HEK293 (cell line): ENCODE results near the gene TDRKH.

Experiments used
- CTCF ChIA-PET: fragments of 350-600 bp; formaldehyde crosslinking; extraction: SDS; loops from one replicate; lab custom pipeline; 2021; ENCODE audit warnings: antibody characterized with exemption; lab: Yijun Ruan, JAX
- POLR2A ChIA-PET: fragments of 300-600 bp; formaldehyde crosslinking; extraction: SDS; loops from one replicate; lab custom pipeline; 2020; ENCODE audit warnings: antibody characterized with exemption, inconsistent platforms; lab: Yijun Ruan, JAX
- H3K27ac ChIP-seq: fragments of 200-500 bp; sonication (Bioruptor generic); 2 replicates; pipeline ENCODE4 v1.5.1; 2014; ENCODE audit warnings: low read depth, low read length, control low read depth, inconsistent platforms; ENCODE audit errors: extremely low read depth
- H3K36me3 ChIP-seq, 2 experiments: fragments of 200-500 bp in 1 of 2; sonication (Bioruptor generic) in 1 of 2; 1 replicate in 1 of 2; 2 replicates in 1 of 2; pipeline ENCODE4 v1.5.1; 2014 to 2017; ENCODE audit warnings: inconsistent platforms in 2 of 2, low read length in 2 of 2; ENCODE audit not compliant: control insufficient read depth in 2 of 2, insufficient read depth in 1 of 2
- H3K4me1 ChIP-seq: fragments of 200-500 bp; sonication (Bioruptor generic); 2 replicates; pipeline ENCODE4 v1.5.1; 2014; ENCODE audit warnings: mild to moderate bottlenecking, low read length, inconsistent platforms; ENCODE audit not compliant: control insufficient read depth, insufficient read depth
- H3K4me3 ChIP-seq: 2 replicates; pipeline ENCODE4 v1.5.1; 2011; ENCODE audit warnings: low read depth, mild to moderate bottlenecking, control low read depth, low read length, moderate library complexity
- H3K9me3 ChIP-seq: fragments of 200-500 bp; sonication (Bioruptor generic); 2 replicates; pipeline ENCODE4 v1.5.1; 2014; ENCODE audit warnings: low read depth, low read length, inconsistent platforms; ENCODE audit not compliant: control insufficient read depth, insufficient read depth
- CTCF ChIP-seq: fragments of 450-650 bp; formaldehyde crosslinking; IDR thresholded peaks from 2 replicates; pipeline ENCODE4 v1.5.1; 2016; ENCODE audit warnings: missing biosample characterization, missing genetic modification characterization
- KLF8 ChIP-seq: fragments of 450-650 bp; formaldehyde crosslinking; IDR thresholded peaks from 2 replicates; pipeline ENCODE4 v1.5.1; 2016; ENCODE audit warnings: missing biosample characterization, missing genetic modification characterization
- MZF1 ChIP-seq: fragments of 450-650 bp; formaldehyde crosslinking; IDR thresholded peaks from 2 replicates; pipeline ENCODE4 v1.5.1; 2017; ENCODE audit warnings: missing biosample characterization, missing genetic modification characterization, borderline replicate concordance
- PBX3 ChIP-seq: sonication (generic); formaldehyde crosslinking; IDR thresholded peaks from 2 replicates; pipeline ENCODE4 v1.8.1; 2022; ENCODE audit warnings: mild to moderate bottlenecking, moderate library complexity, missing genetic modification reagents
- PRDM10 ChIP-seq: fragments of 450-650 bp; formaldehyde crosslinking; IDR thresholded peaks from 2 replicates; pipeline ENCODE4 v1.5.1; 2016; ENCODE audit warnings: missing biosample characterization, missing genetic modification characterization
- REST ChIP-seq: fragments of 450-650 bp; formaldehyde crosslinking; IDR thresholded peaks from 2 replicates; pipeline ENCODE4 v1.5.1; 2016; ENCODE audit warnings: missing biosample characterization, missing genetic modification characterization
- ZBTB1 ChIP-seq: fragments of 450-650 bp; formaldehyde crosslinking; IDR thresholded peaks from 2 replicates; pipeline ENCODE4 v1.5.1; 2016; ENCODE audit warnings: missing biosample characterization, missing genetic modification characterization
- ZNF133 ChIP-seq: fragments of 450-650 bp; formaldehyde crosslinking; IDR thresholded peaks from 2 replicates; pipeline ENCODE4 v1.5.1; 2016; ENCODE audit warnings: missing biosample characterization, missing genetic modification characterization
- ZNF202 ChIP-seq: fragments of 450-650 bp; formaldehyde crosslinking; IDR thresholded peaks from 2 replicates; pipeline ENCODE4 v1.5.1; 2016; ENCODE audit warnings: missing biosample characterization, missing genetic modification characterization, borderline replicate concordance
- ZNF391 ChIP-seq: fragments of 450-650 bp; formaldehyde crosslinking; IDR thresholded peaks from 2 replicates; pipeline ENCODE4 v1.5.1; 2016; ENCODE audit warnings: low read depth, missing biosample characterization, missing genetic modification characterization, borderline replicate concordance
- ZNF585B ChIP-seq: fragments of 450-650 bp; formaldehyde crosslinking; IDR thresholded peaks from 2 replicates; pipeline ENCODE4 v1.5.1; 2016; ENCODE audit warnings: missing biosample characterization, missing genetic modification characterization
- ZNF791 ChIP-seq: fragments of 450-650 bp; formaldehyde crosslinking; IDR thresholded peaks from 2 replicates; pipeline ENCODE4 v1.5.1; 2016; ENCODE audit warnings: missing biosample characterization, missing genetic modification characterization
- ZNF830 ChIP-seq: fragments of 450-650 bp; IDR thresholded peaks from 2 replicates; pipeline ENCODE4 v1.5.0; 2018; ENCODE audit warnings: missing biosample characterization, missing genetic modification characterization, low read depth, mild to moderate bottlenecking, moderate library complexity
- ZSCAN18 ChIP-seq: fragments of 450-650 bp; formaldehyde crosslinking; IDR thresholded peaks from 2 replicates; pipeline ENCODE4 v1.5.1; 2016; ENCODE audit warnings: missing biosample characterization, missing genetic modification characterization
- ZXDB ChIP-seq: fragments of 450-650 bp; formaldehyde crosslinking; IDR thresholded peaks from 2 replicates; pipeline ENCODE4 v1.5.1; 2016; ENCODE audit warnings: missing biosample characterization, missing genetic modification characterization

Gene TDRKH

GRCh38 chr1:151790071-151790939, at the start of gene TDRKH (continued):
- TF ChIP-seq REST (tag by site-specific recombination) (no peak; the same call in 1 of the 2 replicates), ZNF585B (tag by site-specific recombination) (no peak)

GRCh38 chr1:151839457-151840403, 49.4 kb upstream of the TDRKH start, which contains the start of gene C2CD4D:
TSS of gene C2CD4D (minus strand) at chr1:151839820. CDS start at chr1:151838989, 831 bp downstream.
- Histone ChIP-seq H3K4me3 (no peak within 1 kb of the TSS), H3K36me3 (no peaks in the 10 kb centered on the region), H3K4me1 (no peaks in the 10 kb centered on the region), H3K27ac (no peak within 1 kb of the TSS), H3K9me3 (no peaks in the 10 kb centered on the region)
- ChIA-PET POLR2A (interaction anchor here (0.9 kb wide), 1 partner anchor 76 kb away, joined by 3 read pairs; the partner anchor contains the start of gene MRPL9), CTCF (interaction anchor here (0.6 to 1.4 kb wide), 4 partner anchors 54 to 499 kb away, joined by 3 to 4 read pairs (median 3); no protein-coding TSS in a partner anchor)
- TF ChIP-seq ZNF391 (tag by site-specific recombination): no peak
- no peak for TF ChIP-seq CTCF (tag by site-specific recombination)
- no peak for TF ChIP-seq ZNF202 (tag by site-specific recombination)
- TF ChIP-seq ZBTB1 (tag by site-specific recombination): no peak
- no peak for TF ChIP-seq PBX3 (CRISPR knock-in tag)
- no peak for TF ChIP-seq PRDM10 (tag by site-specific recombination)
- no peak for TF ChIP-seq ZSCAN18 (tag by site-specific recombination)
- no peak for TF ChIP-seq ZXDB (tag by site-specific recombination)
- no peak for TF ChIP-seq ZNF791
- TF ChIP-seq ZNF830 (tag by site-specific recombination): no peak
- TF ChIP-seq MZF1: no peak
- TF ChIP-seq ZNF133 (tag by site-specific recombination): no peak
- TF ChIP-seq KLF8: no peak
- TF ChIP-seq, all 188 proteins: peak for 0
